ENCODE results near the gene NLRC5.

DNA sequence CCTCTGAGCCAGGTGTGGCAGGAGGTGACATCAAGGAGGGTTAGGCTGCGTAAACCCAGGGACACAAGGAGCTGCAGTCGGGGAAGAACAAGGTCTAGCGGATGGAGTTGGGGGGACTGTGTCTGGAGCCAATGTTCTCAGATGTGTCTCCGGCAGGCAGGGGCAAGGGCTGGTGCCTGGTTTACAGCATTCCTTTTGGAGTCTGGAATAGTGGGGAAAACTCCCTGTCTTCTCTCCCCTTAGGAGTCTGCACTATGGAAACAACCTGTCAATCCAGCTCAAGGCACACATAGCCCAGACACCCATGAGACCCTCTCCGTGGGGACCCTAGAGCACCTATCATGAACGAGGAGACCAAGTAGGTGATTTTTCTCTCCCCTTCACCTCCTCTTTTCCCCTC is 27.5 kb downstream of the NLRC5 start:
- TF ChIP-seq, protein P1, sequence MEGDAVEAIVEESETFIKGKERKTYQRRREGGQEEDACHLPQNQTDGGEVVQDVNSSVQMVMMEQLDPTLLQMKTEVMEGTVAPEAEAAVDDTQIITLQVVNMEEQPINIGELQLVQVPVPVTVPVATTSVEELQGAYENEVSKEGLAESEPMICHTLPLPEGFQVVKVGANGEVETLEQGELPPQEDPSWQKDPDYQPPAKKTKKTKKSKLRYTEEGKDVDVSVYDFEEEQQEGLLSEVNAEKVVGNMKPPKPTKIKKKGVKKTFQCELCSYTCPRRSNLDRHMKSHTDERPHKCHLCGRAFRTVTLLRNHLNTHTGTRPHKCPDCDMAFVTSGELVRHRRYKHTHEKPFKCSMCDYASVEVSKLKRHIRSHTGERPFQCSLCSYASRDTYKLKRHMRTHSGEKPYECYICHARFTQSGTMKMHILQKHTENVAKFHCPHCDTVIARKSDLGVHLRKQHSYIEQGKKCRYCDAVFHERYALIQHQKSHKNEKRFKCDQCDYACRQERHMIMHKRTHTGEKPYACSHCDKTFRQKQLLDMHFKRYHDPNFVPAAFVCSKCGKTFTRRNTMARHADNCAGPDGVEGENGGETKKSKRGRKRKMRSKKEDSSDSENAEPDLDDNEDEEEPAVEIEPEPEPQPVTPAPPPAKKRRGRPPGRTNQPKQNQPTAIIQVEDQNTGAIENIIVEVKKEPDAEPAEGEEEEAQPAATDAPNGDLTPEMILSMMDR (conservative IDR thresholded peaks at IDR 0.05), result no peak
- TF ChIP-seq EZH2 (IDR thresholded peaks at IDR 0.05; ENCODE audit: low read depth), result no peak

Data from PC-9 (cell line).